ENCODE measurements around the gene RNF123.
"Not testable (repeated sequence)": the region's sequence is repeated elsewhere in the genome, so short reads cannot be mapped to it uniquely, and the experiment has no call there.

Gene RNF123

GRCh38 chr3:49729966-49730609 is 40.7 kb downstream of the RNF123 start:
- DNase-seq (ENCODE audit: low spot score in 2 of 2) (no peak), ATAC-seq (ENCODE audit: low read depth) (no peak)
- Mint-ChIP-seq H3K27ac (no peak overlapping the region), H3K36me3 (peaks cover 18% of the 10 kb centered on the region), H3K4me1 (peaks cover 16% of the 10 kb centered on the region), H3K27me3 (no peaks in the 10 kb centered on the region), H3K9me3 (no peaks in the 10 kb centered on the region), H3K4me3 (no peak overlapping the region)

- no peak overlapping the region for H3K4me3 Mint-ChIP-seq
- DNase-seq (ENCODE audit: low spot score in 2 of 2) (no peak), ATAC-seq (ENCODE audit: low read depth) (no peak)
- peaks cover 24% of the 10 kb centered on the region for H3K36me3 Mint-ChIP-seq
- no peaks in the 10 kb centered on the region for H3K9me3 Mint-ChIP-seq
- H3K4me1 Mint-ChIP-seq, result peaks cover 2% of the 10 kb centered on the region
- H3K27ac Mint-ChIP-seq, result no peak overlapping the region
- H3K27me3 Mint-ChIP-seq, result no peaks in the 10 kb centered on the region
These were observed 43.2 kb downstream of the RNF123 start for GRCh38 chr3:49732597-49732996.

GRCh38 chr3:49733551-49733950 is 44.2 kb downstream of the RNF123 start:
- ATAC-seq (ENCODE audit: low read depth) (no peak), DNase-seq (ENCODE audit: low spot score in 2 of 2) (no peak)
- Mint-ChIP-seq H3K9me3 (no peaks in the 10 kb centered on the region), H3K4me3 (no peak overlapping the region), H3K36me3 (peaks cover 30% of the 10 kb centered on the region), H3K27me3 (no peaks in the 10 kb centered on the region), H3K27ac (no peak overlapping the region), H3K4me1 (no peaks in the 10 kb centered on the region)

GRCh38 chr3:49734752-49735151 is 45.4 kb downstream of the RNF123 start:
- ATAC-seq (ENCODE audit: low read depth) (no peak), DNase-seq (ENCODE audit: low spot score in 2 of 2) (no peak)
- peak overlapping the region; percentile 24 for H3K27ac Mint-ChIP-seq
- H3K36me3 Mint-ChIP-seq, result peaks cover 31% of the 10 kb centered on the region
- H3K9me3 Mint-ChIP-seq, result no peaks in the 10 kb centered on the region
- H3K27me3 Mint-ChIP-seq, result no peaks in the 10 kb centered on the region
- H3K4me3 Mint-ChIP-seq, result no peak overlapping the region
- no peaks in the 10 kb centered on the region for H3K4me1 Mint-ChIP-seq

GRCh38 chr3:49738067-49738713 is 48.8 kb downstream of the RNF123 start:
- no peaks in the 10 kb centered on the region for H3K27me3 Mint-ChIP-seq
- H3K9me3 Mint-ChIP-seq, result no peaks in the 10 kb centered on the region
- peaks cover 21% of the 10 kb centered on the region for H3K36me3 Mint-ChIP-seq
- DNase-seq (ENCODE audit: low spot score in 2 of 2) (no peak), ATAC-seq (ENCODE audit: low read depth) (no peak)
- H3K4me1 Mint-ChIP-seq, result peaks cover 2% of the 10 kb centered on the region
- H3K4me3 Mint-ChIP-seq, result no peak overlapping the region
- H3K27ac Mint-ChIP-seq, result peak overlapping the region; percentile 69

GRCh38 chr3:49740427-49740826 is 51.1 kb downstream of the RNF123 start:
- H3K4me3 Mint-ChIP-seq, result no peak overlapping the region
- H3K9me3 Mint-ChIP-seq, result no peaks in the 10 kb centered on the region
- no peak overlapping the region for H3K27ac Mint-ChIP-seq
- peaks cover 22% of the 10 kb centered on the region for H3K36me3 Mint-ChIP-seq
- H3K27me3 Mint-ChIP-seq, result no peaks in the 10 kb centered on the region
- no peak for ATAC-seq (ENCODE audit: low read depth)
- peaks cover 5% of the 10 kb centered on the region for H3K4me1 Mint-ChIP-seq
- no peak for DNase-seq (ENCODE audit: low spot score in 2 of 2)

GRCh38 chr3:49745986-49746385 is 56.6 kb downstream of the RNF123 start:
- H3K36me3 Mint-ChIP-seq, result peaks cover 16% of the 10 kb centered on the region
- no peak for ATAC-seq (ENCODE audit: low read depth)
- H3K27me3 Mint-ChIP-seq, result no peaks in the 10 kb centered on the region

GRCh38 chr3:49747792-49748480 is 58.6 kb downstream of the RNF123 start:
- Mint-ChIP-seq H3K4me1 (peaks cover 15% of the 10 kb centered on the region), H3K9me3 (no peaks in the 10 kb centered on the region), H3K4me3 (no peak overlapping the region), H3K36me3 (peaks cover 16% of the 10 kb centered on the region), H3K27ac (no peak overlapping the region), H3K27me3 (no peaks in the 10 kb centered on the region)
- no peak for DNase-seq (ENCODE audit: low spot score in 2 of 2)
- ATAC-seq (ENCODE audit: low read depth), result no peak

More at GRCh38 chr3:49745986-49746385, 56.6 kb downstream of the RNF123 start:
- H3K27ac Mint-ChIP-seq, result no peak overlapping the region
- H3K4me3 Mint-ChIP-seq, result no peak overlapping the region
- no peak for DNase-seq (ENCODE audit: low spot score in 2 of 2)
- H3K4me1 Mint-ChIP-seq, result peaks cover 14% of the 10 kb centered on the region
- no peaks in the 10 kb centered on the region for H3K9me3 Mint-ChIP-seq

- H3K27ac Mint-ChIP-seq, result not testable (repeated sequence)
These were observed 59.5 kb downstream of the RNF123 start for GRCh38 chr3:49748874-49749273.

GRCh38 chr3:49750056-49750455 is 60.7 kb downstream of the RNF123 start:
- no peaks in the 10 kb centered on the region for H3K27me3 Mint-ChIP-seq
- H3K27ac Mint-ChIP-seq, result no peak overlapping the region
- no peak overlapping the region for H3K4me3 Mint-ChIP-seq
- no peak for ATAC-seq (ENCODE audit: low read depth)
- peaks cover 22% of the 10 kb centered on the region for H3K4me1 Mint-ChIP-seq
- no peaks in the 10 kb centered on the region for H3K9me3 Mint-ChIP-seq
- no peak for DNase-seq (ENCODE audit: low spot score in 2 of 2)
- H3K36me3 Mint-ChIP-seq, result peaks cover 16% of the 10 kb centered on the region

More at GRCh38 chr3:49748874-49749273, 59.5 kb downstream of the RNF123 start:
- not testable (repeated sequence) for H3K27me3 Mint-ChIP-seq; DNase-seq (ENCODE audit: low spot score in 2 of 2); H3K4me3 Mint-ChIP-seq; H3K9me3 Mint-ChIP-seq; ATAC-seq (ENCODE audit: low read depth)
- Mint-ChIP-seq H3K4me1 (peaks cover 18% of the 10 kb centered on the region), H3K36me3 (peaks cover 20% of the 10 kb centered on the region)

GRCh38 chr3:49751501-49751900 is 62.1 kb downstream of the RNF123 start:
- no peak overlapping the region for H3K4me3 Mint-ChIP-seq
- H3K36me3 Mint-ChIP-seq, result peaks cover 18% of the 10 kb centered on the region
- no peaks in the 10 kb centered on the region for H3K27me3 Mint-ChIP-seq
- H3K4me1 Mint-ChIP-seq, result peaks cover 26% of the 10 kb centered on the region
- ATAC-seq (ENCODE audit: low read depth) (no peak), DNase-seq (ENCODE audit: low spot score in 2 of 2) (no peak)
- H3K27ac Mint-ChIP-seq, result no peak overlapping the region
- H3K9me3 Mint-ChIP-seq, result no peaks in the 10 kb centered on the region

- no peak overlapping the region for H3K27ac Mint-ChIP-seq
- ATAC-seq (ENCODE audit: low read depth), result no peak
- no peak overlapping the region for H3K4me3 Mint-ChIP-seq
- DNase-seq (ENCODE audit: low spot score in 2 of 2), result no peak
- no peaks in the 10 kb centered on the region for H3K9me3 Mint-ChIP-seq
- H3K4me1 Mint-ChIP-seq, result peaks cover 35% of the 10 kb centered on the region
- no peaks in the 10 kb centered on the region for H3K27me3 Mint-ChIP-seq
- peaks cover 15% of the 10 kb centered on the region for H3K36me3 Mint-ChIP-seq
These were observed 65.2 kb downstream of the RNF123 start for GRCh38 chr3:49754536-49754935.

GRCh38 chr3:49756036-49756435 is 66.7 kb downstream of the RNF123 start:
- peaks cover 14% of the 10 kb centered on the region for H3K36me3 Mint-ChIP-seq
- no peak for DNase-seq (ENCODE audit: low spot score in 2 of 2)
- peaks cover 36% of the 10 kb centered on the region for H3K4me1 Mint-ChIP-seq
- no peaks in the 10 kb centered on the region for H3K9me3 Mint-ChIP-seq
- ATAC-seq (ENCODE audit: low read depth), result no peak
- H3K27ac Mint-ChIP-seq, result no peak overlapping the region
- H3K27me3 Mint-ChIP-seq, result no peaks in the 10 kb centered on the region
- H3K4me3 Mint-ChIP-seq, result no peak overlapping the region

- H3K4me3 Mint-ChIP-seq, result no peak overlapping the region
- no peaks in the 10 kb centered on the region for H3K27me3 Mint-ChIP-seq
- no peaks in the 10 kb centered on the region for H3K9me3 Mint-ChIP-seq
- DNase-seq (ENCODE audit: low spot score in 2 of 2), result no peak
- H3K36me3 Mint-ChIP-seq, result peaks cover 14% of the 10 kb centered on the region
- H3K27ac Mint-ChIP-seq, result no peak overlapping the region
- peaks cover 36% of the 10 kb centered on the region for H3K4me1 Mint-ChIP-seq
- ATAC-seq (ENCODE audit: low read depth), result no peak
These were observed 67.8 kb downstream of the RNF123 start for GRCh38 chr3:49757197-49757596.

Data from memory B cell (primary cell).